Common myeloid progenitor, CD34-positive (primary cell): ENCODE data around the gene NT5C1A.
A peak's percentile ranks its signal among the peaks of the same experiment; 100 is the strongest.

ENCODE experiments used
- CTCF ChIA-PET: fragments of 350-600 bp; sonication (Branson Sonifier 250); formaldehyde crosslinking; loops from one replicate; lab custom pipeline; 2021; ENCODE audit warnings: antibody characterized with exemption; lab: Charles Lee
- POLR2A ChIA-PET: fragments of 350-600 bp; sonication (Branson Sonifier 250); formaldehyde crosslinking; loops from one replicate; lab custom pipeline; 2021; ENCODE audit warnings: antibody characterized with exemption; lab: Charles Lee
- DNase-seq, 3 donors: peaks; one replicate each; pipeline versions ENCODE4 v3.0.0 to v3.0.0-alpha.2; 2013
- H3K27ac ChIP-seq, 2 experiments: 1 replicate in 1 of 2; 2 replicates in 1 of 2; pipeline ENCODE4 v1.7.0; 2013; ENCODE audit warnings: inconsistent platforms in 2 of 2, low read length in 2 of 2, mild to moderate bottlenecking in 2 of 2, low read depth in 1 of 2, moderate library complexity in 1 of 2; ENCODE audit not compliant: severe bottlenecking in 2 of 2, insufficient read depth in 1 of 2, poor library complexity in 1 of 2
- H3K27me3 ChIP-seq, 5 experiments: replicated peaks in 2 of 5; 1 replicate in 3 of 5; 2 replicates in 2 of 5; pipeline versions ENCODE4 v1.6.1 to v1.7.0; 2013; ENCODE audit warnings: low read length in 4 of 5, mild to moderate bottlenecking in 2 of 5, moderate library complexity in 2 of 5, inconsistent platforms in 1 of 5; ENCODE audit not compliant: insufficient read depth in 5 of 5, control insufficient read depth in 4 of 5
- H3K36me3 ChIP-seq, 4 experiments: 1 replicate in 2 of 4; 2 replicates in 2 of 4; pipeline versions ENCODE4 v1.6.1 to v1.7.0; 2013; ENCODE audit warnings: low read length in 3 of 4, control low read depth in 1 of 4, mild to moderate bottlenecking in 1 of 4; ENCODE audit not compliant: control insufficient read depth in 4 of 4, insufficient read depth in 4 of 4
- H3K4me1 ChIP-seq, 4 experiments: 1 replicate in 3 of 4; 2 replicates in 1 of 4; pipeline versions ENCODE4 v1.6.1 to v1.7.1; 2013; ENCODE audit warnings: low read length in 3 of 4, mild to moderate bottlenecking in 3 of 4, control low read depth in 1 of 4, inconsistent platforms in 1 of 4, moderate library complexity in 1 of 4; ENCODE audit not compliant: control insufficient read depth in 4 of 4, insufficient read depth in 4 of 4; ENCODE audit errors: control extremely low read depth in 1 of 4
- H3K4me3 ChIP-seq, 7 experiments: 1 replicate in 4 of 7; 2 replicates in 3 of 7; pipeline versions ENCODE4 v1.5.1 to v1.7.0; 2013; ENCODE audit warnings: mild to moderate bottlenecking in 7 of 7, low read length in 6 of 7, moderate library complexity in 6 of 7, inconsistent platforms in 2 of 7, low read depth in 2 of 7, control low read depth in 1 of 7; ENCODE audit not compliant: insufficient read depth in 4 of 7, control insufficient read depth in 1 of 7; ENCODE audit errors: extremely low read depth in 1 of 7
- H3K9me3 ChIP-seq, 5 experiments: 1 replicate in 4 of 5; 2 replicates in 1 of 5; pipeline versions ENCODE4 v1.6.1 to v1.7.1; 2013; ENCODE audit warnings: low read length in 4 of 5, mild to moderate bottlenecking in 2 of 5, inconsistent platforms in 1 of 5, low read depth in 1 of 5, moderate library complexity in 1 of 5; ENCODE audit not compliant: control insufficient read depth in 4 of 5, insufficient read depth in 2 of 5; ENCODE audit errors: control extremely low read depth in 1 of 5
- WGBS: methylation state at CpG from one replicate; pipeline ENCODE4 v1.1.5; 2013; ENCODE audit not compliant: insufficient coverage; 5-methylcytosine and 5-hydroxymethylcytosine counted together

Gene NT5C1A

DNA sequence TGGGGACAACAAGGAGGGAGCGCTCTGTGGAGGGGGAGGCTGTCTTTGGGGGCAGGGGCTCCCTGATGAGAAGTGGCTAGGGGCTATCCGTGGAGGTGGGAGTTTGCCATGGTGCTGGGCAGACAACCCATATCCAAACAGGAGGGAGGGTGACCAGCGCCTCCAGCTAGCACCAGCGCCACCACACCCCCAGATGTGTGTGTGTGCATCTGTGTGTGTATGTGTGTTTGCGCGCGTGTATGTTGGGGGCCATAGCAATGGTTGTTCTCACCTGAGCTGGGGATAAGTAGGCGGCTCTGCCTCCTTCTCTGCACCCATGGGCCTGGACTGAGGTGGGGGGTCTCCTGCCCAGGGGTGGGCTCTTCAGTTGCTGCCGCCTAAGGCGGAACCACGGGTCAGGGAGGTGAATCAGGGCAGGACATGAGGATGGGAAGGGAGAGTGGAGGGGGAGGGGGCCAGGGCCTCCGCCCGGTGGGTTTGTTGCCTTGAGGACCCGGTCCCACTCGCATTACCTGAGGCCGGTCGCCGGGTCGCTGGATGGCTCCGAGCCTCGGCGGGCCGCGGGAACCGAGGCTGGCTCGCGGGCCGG, 19.0 kb upstream of the NT5C1A start:
- peak overlapping the region in 5 of 7 experiments; percentile 10 to 67 (median 50) for H3K4me3 ChIP-seq
- peak in 2 of 3 donors; percentile 12 to 29 for DNase-seq

DNA sequence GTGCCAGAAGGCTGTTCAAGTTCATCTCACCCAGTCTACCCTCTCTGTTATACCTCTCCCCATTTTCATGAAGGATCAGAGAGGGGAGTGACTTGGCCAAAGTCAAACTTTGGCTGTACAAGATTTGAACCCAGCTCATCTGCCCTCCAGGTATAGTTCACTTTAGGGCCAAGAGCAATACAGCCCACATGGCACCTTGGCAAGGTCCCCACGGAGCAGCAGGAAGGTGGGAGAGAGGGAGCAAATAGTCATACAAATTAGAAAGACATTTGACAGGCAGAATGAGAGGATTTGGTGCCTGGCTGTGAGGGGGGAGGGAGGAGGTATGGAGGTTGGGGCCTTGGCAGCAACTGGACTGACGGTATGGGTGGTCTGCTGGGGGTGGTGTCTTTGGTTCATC, 18.3 kb upstream of the NT5C1A start:
- DNase-seq = no peak
- WGBS = 0% methylated on average over 1 of the region's 2 CpGs
- Histone ChIP-seq H3K9me3 (no peaks in the 10 kb centered on the region), H3K4me1 (peaks cover 0 to 21% (median 13%) of the 10 kb centered on the region in 4 experiments), H3K4me3 (no peak overlapping the region), H3K36me3 (no peaks in the 10 kb centered on the region), H3K27me3 (peaks cover 7 to 93% (median 45%) of the 10 kb centered on the region in 5 experiments), H3K27ac (no peak overlapping the region)
- CTCF ChIA-PET = interaction anchor here (1.6 to 4.5 kb wide), 2 partner anchors 11 to 33 kb away, joined by 4 to 21 read pairs; no protein-coding TSS in a partner anchor
- POLR2A ChIA-PET = no interaction called here

More for the DNA sequence above, 19.0 kb upstream of the NT5C1A start:
- Histone ChIP-seq H3K27ac (no peak overlapping the region), H3K27me3 (peaks cover 8 to 97% (median 45%) of the 10 kb centered on the region in 5 experiments), H3K36me3 (no peaks in the 10 kb centered on the region), H3K9me3 (no peaks in the 10 kb centered on the region), H3K4me1 (peaks cover 0 to 21% (median 13%) of the 10 kb centered on the region in 4 experiments)
- ChIA-PET POLR2A (no interaction called here), CTCF (interaction anchor here (3.1 to 4.5 kb wide), 3 partner anchors 10 to 33 kb away, joined by 11 to 21 read pairs (median 16); partner anchors contain the start of gene NT5C1A)
- 14% methylated on average over 27 of the region's 28 CpGs for WGBS

DNA sequence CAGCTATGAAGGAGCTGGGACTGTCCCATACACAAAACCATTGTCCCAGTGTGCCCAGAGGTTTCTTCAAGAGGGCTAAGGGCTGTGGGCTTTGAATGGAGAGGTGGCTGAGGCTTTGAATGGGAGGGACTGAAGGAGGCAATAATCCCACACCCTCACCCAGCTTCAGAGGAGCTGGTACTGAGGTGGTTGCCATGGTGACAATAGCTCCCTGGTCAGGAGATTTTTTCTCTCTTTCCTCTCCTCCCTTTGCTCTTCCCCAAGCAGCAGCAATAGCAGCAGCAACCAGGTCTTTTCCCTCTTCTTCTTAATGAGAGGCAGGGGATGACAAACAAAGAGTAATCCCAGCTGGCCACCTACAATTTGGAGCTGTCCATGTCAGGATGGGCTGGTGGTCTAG, 17.7 kb upstream of the NT5C1A start:
- H3K27ac ChIP-seq = no peak overlapping the region
- DNase-seq = no peak
- H3K4me3 ChIP-seq = no peak overlapping the region
- peaks cover 0 to 21% (median 13%) of the 10 kb centered on the region in 4 experiments for H3K4me1 ChIP-seq
- ChIA-PET POLR2A (no interaction called here), CTCF (interaction anchor here (0.9 to 4.5 kb wide), 3 partner anchors 11 to 35 kb away, joined by 3 to 21 read pairs (median 4); no protein-coding TSS in a partner anchor)
- H3K36me3 ChIP-seq = no peaks in the 10 kb centered on the region
- no peaks in the 10 kb centered on the region for H3K9me3 ChIP-seq
- H3K27me3 ChIP-seq = peaks cover 7 to 93% (median 41%) of the 10 kb centered on the region in 5 experiments

DNA sequence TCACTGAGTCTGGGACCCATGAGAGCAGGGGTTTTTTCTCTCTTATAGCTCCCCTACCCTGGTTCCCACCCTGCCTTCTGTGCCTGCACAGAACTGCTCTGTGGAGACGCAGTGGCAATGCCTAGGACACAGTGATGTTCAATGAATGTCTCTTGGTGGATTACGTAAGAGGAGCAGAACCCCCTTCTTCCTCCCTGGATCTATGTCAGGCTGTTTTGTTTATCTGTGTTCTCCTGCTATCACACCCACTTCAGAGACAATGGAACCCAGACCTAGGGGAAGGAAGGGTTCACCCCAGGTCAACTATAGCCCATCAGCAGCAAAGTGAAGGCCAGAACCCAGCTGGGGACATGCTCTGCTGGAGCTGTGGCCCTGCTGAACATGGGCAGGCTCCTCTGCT, 17.3 kb upstream of the NT5C1A start:
- 100% methylated on average over 1 of the region's 2 CpGs for WGBS
- ChIA-PET CTCF (interaction anchor here (0.9 to 4.5 kb wide), 3 partner anchors 12 to 35 kb away, joined by 3 to 21 read pairs (median 4); no protein-coding TSS in a partner anchor), POLR2A (no interaction called here)
- Histone ChIP-seq H3K9me3 (no peaks in the 10 kb centered on the region), H3K36me3 (no peaks in the 10 kb centered on the region), H3K27me3 (peaks cover 7 to 93% (median 43%) of the 10 kb centered on the region in 5 experiments), H3K27ac (no peak overlapping the region), H3K4me3 (no peak overlapping the region), H3K4me1 (peaks cover 0 to 21% (median 13%) of the 10 kb centered on the region in 4 experiments)
- DNase-seq = no peak

DNA sequence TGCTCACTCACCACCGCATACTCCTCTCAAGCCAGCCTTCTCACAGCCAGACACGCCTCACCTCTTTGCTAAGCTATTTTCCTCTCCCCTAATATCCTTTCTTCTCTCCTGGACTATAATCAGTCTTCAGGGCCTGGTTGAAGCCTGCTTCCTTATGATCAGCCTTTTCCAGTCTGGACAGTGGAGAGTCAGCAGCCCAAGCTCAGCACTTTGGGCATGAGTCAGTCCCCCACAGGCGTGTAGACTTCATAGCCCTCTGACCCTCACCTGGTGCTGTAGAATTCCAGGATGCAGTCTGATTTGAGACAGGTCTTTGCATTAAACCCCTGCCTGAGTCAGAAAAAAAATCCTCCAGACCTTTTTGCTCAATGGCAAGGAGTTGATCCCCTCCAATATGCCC, 16.8 kb upstream of the NT5C1A start:
- CTCF ChIA-PET = interaction anchor here (1.6 to 4.5 kb wide), 2 partner anchors 12 to 32 kb away, joined by 4 to 21 read pairs; no protein-coding TSS in a partner anchor
- peaks cover 7 to 93% (median 43%) of the 10 kb centered on the region in 5 experiments for H3K27me3 ChIP-seq
- WGBS = 86% methylated on average over 3 of the region's 3 CpGs

DNA sequence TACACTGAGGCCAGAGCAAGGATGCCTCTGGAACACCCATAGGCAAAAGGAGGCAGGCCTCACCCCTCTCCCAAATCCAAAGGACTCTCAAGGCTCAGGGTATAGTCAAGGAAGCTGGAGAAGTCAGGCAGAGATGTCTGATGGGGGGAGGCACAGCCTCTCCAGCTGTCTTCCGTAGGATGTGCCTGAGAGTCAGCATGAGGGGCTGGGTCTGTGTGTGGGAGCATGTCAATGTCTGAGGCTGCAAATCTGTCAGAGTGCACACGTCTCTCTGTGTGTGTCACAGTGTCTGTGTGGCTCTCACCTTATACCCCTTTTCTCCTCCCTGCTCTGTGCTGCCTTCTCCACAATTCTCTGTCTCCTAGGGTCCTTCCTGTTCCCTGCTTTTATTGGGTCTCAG, 15.3 kb upstream of the NT5C1A start:
- CTCF ChIA-PET = no interaction called here
- DNase-seq = no peak
- Histone ChIP-seq H3K4me1 (peaks cover 0 to 19% (median 11%) of the 10 kb centered on the region in 4 experiments), H3K36me3 (no peaks in the 10 kb centered on the region), H3K27ac (no peak overlapping the region), H3K4me3 (no peak overlapping the region), H3K9me3 (no peaks in the 10 kb centered on the region), H3K27me3 (peaks cover 10 to 93% (median 48%) of the 10 kb centered on the region in 5 experiments)
- POLR2A ChIA-PET = no interaction called here
- WGBS = 73% methylated on average over 2 of the region's 2 CpGs

More for the DNA sequence above, 16.8 kb upstream of the NT5C1A start:
- Histone ChIP-seq H3K4me1 (peaks cover 0 to 24% (median 13%) of the 10 kb centered on the region in 4 experiments), H3K27ac (no peak overlapping the region), H3K9me3 (no peaks in the 10 kb centered on the region), H3K4me3 (no peak overlapping the region), H3K36me3 (no peaks in the 10 kb centered on the region)
- POLR2A ChIA-PET = no interaction called here
- no peak for DNase-seq

- Histone ChIP-seq H3K9me3 (no peaks in the 10 kb centered on the region), H3K4me1 (peaks cover 0 to 3% (median 0%) of the 10 kb centered on the region in 4 experiments), H3K4me3 (no peak overlapping the region), H3K27me3 (peaks cover 15 to 92% (median 46%) of the 10 kb centered on the region in 5 experiments), H3K27ac (no peak overlapping the region), H3K36me3 (no peaks in the 10 kb centered on the region)
- POLR2A ChIA-PET = no interaction called here
- CTCF ChIA-PET = interaction anchor here (0.8 kb wide), 1 partner anchor 15 kb away, joined by 4 read pairs; no protein-coding TSS in a partner anchor
- 100% methylated on average over 2 of the region's 3 CpGs for WGBS
- DNase-seq = no peak
These were observed 13.2 kb upstream of the NT5C1A start for GRCh38 chr1:39685071-39685470.
